CD14-positive monocyte (primary cell): ENCODE results near the gene KREMEN1. TPM values are rescaled to one million over a fixed set of nuclear protein-coding genes. Genes with fewer than 3 reads are reported as not detected.

Experiments used
- DNase-seq, 3 donors: peaks; one replicate each; pipeline ENCODE4 v3.0.0-alpha.2; 2011 to 2022
- H2AFZ ChIP-seq: 2 replicates; pipeline ENCODE4 v1.6.0; 2012; ENCODE audit warnings: mild to moderate bottlenecking, low read depth, low read length, inconsistent platforms; ENCODE audit not compliant: insufficient read depth, poor library complexity, severe bottlenecking
- H3K27ac ChIP-seq, 2 donors: 1 replicate in 1 of 2; 2 replicates in 1 of 2; pipeline ENCODE4 v1.5.1; 2012 to 2013; ENCODE audit warnings: low read length in 2 of 2, control low read depth in 1 of 2, inconsistent platforms in 1 of 2, low read depth in 1 of 2, mild to moderate bottlenecking in 1 of 2
- H3K27me3 ChIP-seq, 2 donors: one replicate each; pipeline versions ENCODE4 v1.6.0 to v1.6.1; 2011 to 2013; ENCODE audit warnings: low read length in 2 of 2; ENCODE audit not compliant: control insufficient read depth in 2 of 2, insufficient read depth in 2 of 2
- H3K36me3 ChIP-seq, 2 donors: replicated peaks in 1 of 2; 1 replicate in 1 of 2; 2 replicates in 1 of 2; pipeline versions ENCODE4 v1.5.1 to v1.6.1; 2012 to 2013; ENCODE audit warnings: low read length in 2 of 2, control low read depth in 1 of 2, inconsistent platforms in 1 of 2, mild to moderate bottlenecking in 1 of 2; ENCODE audit not compliant: insufficient read depth in 2 of 2, control insufficient read depth in 1 of 2
- H3K4me1 ChIP-seq, 2 donors: 1 replicate in 1 of 2; 2 replicates in 1 of 2; pipeline versions ENCODE4 v1.5.1 to v1.6.1; 2012 to 2013; ENCODE audit warnings: low read length in 2 of 2, control low read depth in 1 of 2, inconsistent platforms in 1 of 2, mild to moderate bottlenecking in 1 of 2, moderate library complexity in 1 of 2; ENCODE audit not compliant: insufficient read depth in 2 of 2, control insufficient read depth in 1 of 2
- H3K4me2 ChIP-seq: replicated peaks from 2 replicates; pipeline ENCODE3; 2012; ENCODE audit warnings: low read length, moderate library complexity, mild to moderate bottlenecking; ENCODE audit not compliant: poor library complexity, severe bottlenecking; ENCODE audit errors: extremely low read depth
- H3K4me3 ChIP-seq, 3 experiments: fragments of 200-600 bp in 1 of 3; sonication (generic) in 1 of 3; replicated peaks in 1 of 3; 1 replicate in 2 of 3; 2 replicates in 1 of 3; pipeline ENCODE4 v1.5.1; 2011 to 2013; ENCODE audit warnings: low read length in 3 of 3, mild to moderate bottlenecking in 3 of 3, control low read depth in 2 of 3, low read depth in 2 of 3, inconsistent platforms in 1 of 3, moderate library complexity in 1 of 3
- H3K79me2 ChIP-seq: 2 replicates; pipeline ENCODE4 v1.6.0; 2012; ENCODE audit warnings: mild to moderate bottlenecking, control low read depth, inconsistent platforms, low read length, moderate library complexity; ENCODE audit not compliant: insufficient read depth
- H3K9ac ChIP-seq: 2 replicates; pipeline ENCODE4 v1.6.0; 2017; ENCODE audit warnings: low read length, mild to moderate bottlenecking; ENCODE audit not compliant: insufficient read depth, poor library complexity, severe bottlenecking
- H3K9me3 ChIP-seq, 2 donors: replicated peaks in 1 of 2; 1 replicate in 1 of 2; 2 replicates in 1 of 2; pipeline versions ENCODE4 v1.5.1 to v1.6.1; 2012 to 2013; ENCODE audit warnings: low read length in 2 of 2, control low read depth in 1 of 2; ENCODE audit not compliant: control insufficient read depth in 1 of 2, insufficient read depth in 1 of 2
- H4K20me1 ChIP-seq: 2 replicates; pipeline ENCODE4 v1.6.0; 2012; ENCODE audit warnings: mild to moderate bottlenecking, low read length, control low read depth, moderate library complexity; ENCODE audit not compliant: insufficient read depth
- H3K27ac Mint-ChIP-seq, 7 donors: one replicate each; pipeline ENCODE4 v1.8.0; 2020; ENCODE audit warnings: mild to moderate bottlenecking in 7 of 7, mixed read lengths in 7 of 7, moderate library complexity in 6 of 7, inconsistent platforms in 2 of 7
- H3K27me3 Mint-ChIP-seq, 3 donors: one replicate each; pipeline ENCODE4 v1.8.0; 2021 to 2022; ENCODE audit warnings: low read depth in 3 of 3, mild to moderate bottlenecking in 3 of 3, mixed read lengths in 3 of 3, moderate library complexity in 3 of 3, inconsistent platforms in 1 of 3
- H3K36me3 Mint-ChIP-seq, 2 donors: one replicate each; pipeline ENCODE4 v1.8.0; 2020; ENCODE audit warnings: mixed read lengths in 2 of 2, inconsistent platforms in 1 of 2, mild to moderate bottlenecking in 1 of 2
- H3K4me1 Mint-ChIP-seq: one replicate; pipeline ENCODE4 v1.8.0; 2020; ENCODE audit warnings: mild to moderate bottlenecking, mixed read lengths
- H3K4me3 Mint-ChIP-seq, 2 donors: one replicate each; pipeline ENCODE4 v1.8.0; 2020; ENCODE audit warnings: mild to moderate bottlenecking in 2 of 2, mixed read lengths in 2 of 2, moderate library complexity in 1 of 2
- H3K9me3 Mint-ChIP-seq, 7 donors: one replicate each; pipeline ENCODE4 v1.8.0; 2020 to 2022; ENCODE audit warnings: mixed read lengths in 7 of 7, mild to moderate bottlenecking in 6 of 7, moderate library complexity in 6 of 7, inconsistent platforms in 2 of 7
- CTCF ChIP-seq: fragments of 200-600 bp; IDR thresholded peaks from one replicate; pipeline ENCODE4 v1.8.0; 2022; ENCODE audit warnings: antibody characterized with exemption, mild to moderate bottlenecking
- WGBS: methylation state at CpG from one replicate; pipeline ENCODE4 v1.1.5; 2013; ENCODE audit warnings: missing lambda C conversion rate; ENCODE audit not compliant: insufficient coverage; 5-methylcytosine and 5-hydroxymethylcytosine counted together
- intact Hi-C, 2 donors: fragments of 100-400 bp; cut with micrococcal nuclease; formaldehyde crosslinking; loops; one replicate each; pipeline versions ENCODE4 v1.15.0 to v1.15.1; 2023
- polyA plus RNA-seq, 3 donors: library from polyadenylated mRNA; depleted of rRNA in 1 of 3; unstranded in 2 of 3; stranded (reverse) in 1 of 3; fragments of 300-500 nt in 2 of 3; fragments of >200 nt in 1 of 3; fragmentation: Illumina TruSeq in 2 of 3; gene quantifications; 1 replicate in 2 of 3; 2 replicates in 1 of 3; pipeline ENCODE4 v1.2.3, GENCODE V29; 2012 to 2021

Gene KREMEN1
- polyA plus RNA-seq, 3 donors, result 0.47 to 1.6 (median 0.69) TPM

GRCh38 chr22:29187831-29188230 lies 115.0 kb downstream of the KREMEN1 start:
- H3K36me3 Mint-ChIP-seq, result no peaks in the 10 kb centered on the region
- Histone ChIP-seq H3K9me3 (no peaks in the 10 kb centered on the region), H3K36me3 (no peaks in the 10 kb centered on the region), H4K20me1 (no peaks in the 10 kb centered on the region), H3K27me3 (no peaks in the 10 kb centered on the region), H3K79me2 (no peaks in the 10 kb centered on the region), H3K4me2 (no peak overlapping the region), H3K4me3 (no peak overlapping the region), H2AFZ (no peak overlapping the region), H3K4me1 (no peaks in the 10 kb centered on the region), H3K27ac (no peak overlapping the region), H3K9ac (no peak overlapping the region)
- intact Hi-C loops, result no loop called here
- H3K9me3 Mint-ChIP-seq, result no peaks in the 10 kb centered on the region
- H3K27ac Mint-ChIP-seq, result no peak overlapping the region
- no peak for TF ChIP-seq CTCF
- H3K4me3 Mint-ChIP-seq, result no peak overlapping the region
- DNase-seq, result no peak
- H3K4me1 Mint-ChIP-seq, result no peaks in the 10 kb centered on the region
- peaks cover 0 to 5% (median 0%) of the 10 kb centered on the region in 3 donors for H3K27me3 Mint-ChIP-seq
- WGBS, result 97% methylated on average over 6 of the region's 7 CpGs

DNA sequence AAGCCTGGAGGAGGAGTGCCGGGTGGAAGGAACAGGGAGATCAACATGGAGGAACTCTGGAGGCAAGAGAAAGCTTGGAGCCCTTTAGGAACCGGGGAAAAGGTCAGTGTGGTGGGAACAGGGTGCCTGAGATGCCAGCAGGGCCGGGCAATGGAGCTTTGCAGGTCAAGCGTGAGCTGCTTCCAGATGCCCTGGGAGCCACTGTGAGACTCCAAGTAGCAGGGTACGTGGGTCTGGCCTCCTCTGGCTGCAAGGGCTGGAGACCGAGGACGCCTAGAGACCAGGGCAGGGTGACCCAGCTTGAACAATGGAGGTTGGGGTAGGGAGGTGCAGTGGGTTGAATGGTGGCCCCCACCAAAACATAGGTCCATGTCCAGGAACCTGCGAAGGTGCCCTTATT lies 117.2 kb downstream of the KREMEN1 start:
- no peaks in the 10 kb centered on the region for H4K20me1 ChIP-seq
- no peaks in the 10 kb centered on the region for H3K27me3 ChIP-seq
- no peak for DNase-seq
- intact Hi-C loops, result no loop called here
- 83% methylated on average over 7 of the region's 8 CpGs for WGBS
- peaks cover 0 to 5% (median 0%) of the 10 kb centered on the region in 3 donors for H3K27me3 Mint-ChIP-seq
- no peak overlapping the region for H3K27ac ChIP-seq
- H3K36me3 Mint-ChIP-seq, result no peaks in the 10 kb centered on the region
- H2AFZ ChIP-seq, result no peak overlapping the region
- H3K4me3 ChIP-seq, result no peak overlapping the region
- H3K4me3 Mint-ChIP-seq, result no peak overlapping the region
- H3K79me2 ChIP-seq, result no peaks in the 10 kb centered on the region
- no peak overlapping the region for H3K9ac ChIP-seq
- peak overlapping the region in 1 of 7 donors; percentile 50 for H3K27ac Mint-ChIP-seq
- no peaks in the 10 kb centered on the region for H3K4me1 ChIP-seq
- TF ChIP-seq CTCF, result no peak
- no peaks in the 10 kb centered on the region for H3K9me3 ChIP-seq
- H3K36me3 ChIP-seq, result no peaks in the 10 kb centered on the region
- H3K9me3 Mint-ChIP-seq, result peaks cover 0 to 5% (median 3%) of the 10 kb centered on the region in 7 donors
- no peaks in the 10 kb centered on the region for H3K4me1 Mint-ChIP-seq
- no peak overlapping the region for H3K4me2 ChIP-seq
